SJCRH30 (cell line): ENCODE data around the gene ZNF354B. TPM values are rescaled to one million over a fixed set of nuclear protein-coding genes. Genes with fewer than 3 reads are reported as not detected.

Source experiments
- total RNA-seq: library from RNA; depleted of rRNA; stranded (reverse); fragments of >200 nt; shearing (Covaris generic); gene quantifications from 2 replicates; pipeline ENCODE4 v1.2.3, GENCODE V29; 2014; rRNA removed

The ZNF354B gene
- total RNA-seq, 1 experiment from 2014 or later: 16.9 TPM

Other genes starting within 250 kb of the ZNF354B start
- gene CLK4, start 232.9 kb upstream of the ZNF354B start, total RNA-seq: 24.3 and 28.3 TPM in 2 replicates
- 13.5 and 17.3 TPM in 2 replicates for gene ZNF354A, start 129.3 kb upstream of the ZNF354B start, total RNA-seq
- gene ZFP2, start 36.0 kb downstream of the ZNF354B start, total RNA-seq: 0.23 and 0.28 TPM in 2 replicates
- not detected in 2 replicates for gene ZNF454, start 81.2 kb downstream of the ZNF354B start, total RNA-seq
- not detected in 2 replicates for gene GRM6, start 135.4 kb downstream of the ZNF354B start, total RNA-seq
- 3.9 and 5.5 TPM in 2 replicates for gene ZNF879, start 163.9 kb downstream of the ZNF354B start, total RNA-seq
- 14.9 and 15.8 TPM in 2 replicates for gene ZNF354C, start 200.4 kb downstream of the ZNF354B start, total RNA-seq